Esophagus squamous epithelium (tissue), 5 donors: Measurements from ENCODE around the gene PRAMEF2. TPM values are rescaled to one million over a fixed set of nuclear protein-coding genes. Genes with fewer than 3 reads are reported as not detected.
"Not testable (repeated sequence)": the region's sequence is repeated elsewhere in the genome, so short reads cannot be mapped to it uniquely, and the experiment has no call there.

Experiments used
- DNase-seq: peaks from one replicate; lab custom pipeline; 2025; lab: John Stamatoyannopoulos, UW
- H3K27ac ChIP-seq, 4 donors: fragments of 200-600 bp; sonication (generic); one replicate each; pipeline ENCODE4 v1.5.1; 2016 to 2019; ENCODE audit warnings: mild to moderate bottlenecking in 1 of 4
- H3K27me3 ChIP-seq, 4 donors: fragments of 200-600 bp; sonication (generic); 1 replicate in 3 of 4; 2 replicates in 1 of 4; pipeline versions ENCODE4 v1.5.1 to v1.6.0; 2017 to 2021; ENCODE audit warnings: antibody characterized with exemption in 1 of 4
- H3K36me3 ChIP-seq, 3 donors: fragments of 200-600 bp; sonication (generic); one replicate each; pipeline ENCODE4 v1.5.1; 2016 to 2019
- H3K4me1 ChIP-seq, 3 donors: fragments of 200-600 bp; sonication (generic); one replicate each; pipeline ENCODE4 v1.5.1; 2017 to 2019
- H3K4me3 ChIP-seq, 4 donors: fragments of 200-600 bp; sonication (generic); 1 replicate in 3 of 4; 2 replicates in 1 of 4; pipeline ENCODE4 v1.5.1; 2016 to 2019; ENCODE audit warnings: mild to moderate bottlenecking in 2 of 4, moderate library complexity in 1 of 4
- H3K9me3 ChIP-seq, 3 donors: fragments of 200-600 bp; sonication (generic); one replicate each; pipeline ENCODE4 v1.5.1; 2016 to 2019
- CTCF ChIP-seq, 6 experiments: fragments of 450-650 bp in 4 of 6; fragments of 200-600 bp in 2 of 6; sonication (generic) in 2 of 6; IDR thresholded peaks; one replicate each; pipeline ENCODE4 v1.5.1; 2016 to 2019; ENCODE audit warnings: antibody characterized with exemption in 6 of 6, mild to moderate bottlenecking in 4 of 6, moderate library complexity in 4 of 6
- POLR2A ChIP-seq, 4 donors: fragments of 450-650 bp; IDR thresholded peaks; one replicate each; pipeline ENCODE4 v1.6.1; 2017; ENCODE audit warnings: antibody characterized with exemption in 4 of 4, mild to moderate bottlenecking in 4 of 4, moderate library complexity in 3 of 4
- WGBS, 2 donors: methylation state at CpG; one replicate each; pipeline ENCODE4 v1.1.5; 2018; 5-methylcytosine and 5-hydroxymethylcytosine counted together
- intact Hi-C: fragments of 100-400 bp; cut with DNase I; formaldehyde crosslinking; loops from one replicate; pipeline ENCODE4 v1.15.0; 2022
- total RNA-seq, 4 donors: library from RNA; depleted of rRNA; stranded (reverse); fragments of >200 nt; gene quantifications; one replicate each; pipeline ENCODE4 v1.1.0, GENCODE V29; 2016
- donor health status: DM: yes; HTN: yes; CAD: no.

Gene PRAMEF2
- total RNA-seq = not detected

DNA sequence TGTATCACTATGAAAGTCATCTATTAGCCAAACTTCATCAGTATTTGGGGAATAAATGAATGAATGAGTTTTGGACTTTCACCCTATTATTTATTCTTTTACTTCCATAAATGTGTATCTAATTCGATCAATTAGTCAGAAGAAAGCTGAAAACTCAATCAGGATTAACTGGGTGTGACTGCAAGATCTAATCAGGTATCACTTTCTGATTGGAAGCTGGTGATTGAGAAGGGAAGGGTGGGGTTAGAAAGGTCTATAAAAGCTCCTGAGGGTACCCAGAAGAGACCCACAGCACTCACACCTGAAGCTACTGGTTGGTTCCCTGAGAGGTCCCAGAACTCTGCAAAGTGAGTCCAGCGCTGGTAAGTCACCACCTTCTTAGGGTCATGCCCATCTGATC is at the start of gene PRAMEF2:
PRAMEF2 (plus strand) TSS at position 301 of the 400 bp plus-strand sequence. CDS start 1,924 bp downstream, outside the sequence.
- WGBS, 2 donors = 33 to 86% methylated on average over 1 of the region's 2 CpGs
- not testable (repeated sequence) for H3K9me3 ChIP-seq

DNA sequence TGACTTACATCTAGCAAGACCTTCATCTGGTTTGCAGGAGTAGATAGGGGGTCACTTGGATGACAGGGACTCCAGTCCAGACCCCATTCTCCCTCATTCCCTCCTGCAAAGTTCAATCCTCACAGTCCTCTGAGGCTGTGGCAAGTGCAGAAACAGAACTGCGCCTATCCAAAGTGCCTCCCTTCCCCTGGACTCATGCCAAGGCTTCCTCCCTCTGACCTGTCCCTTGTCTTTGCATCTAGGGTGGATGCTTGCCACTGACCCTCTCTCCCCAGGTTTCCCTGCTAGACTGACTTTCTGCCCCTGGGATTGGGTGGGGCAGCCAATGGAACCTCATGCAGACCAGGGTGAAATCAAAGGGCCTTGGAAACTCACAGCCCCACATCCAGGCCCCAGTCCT is 47.0 kb upstream of the PRAMEF2 start:
- Histone ChIP-seq H3K36me3 (no peaks in the 10 kb centered on the region), H3K27ac (no peak overlapping the region), H3K27me3 (peaks cover 0 to 19% (median 0%) of the 10 kb centered on the region in 4 donors), H3K9me3 (no peaks in the 10 kb centered on the region), H3K4me1 (no peaks in the 10 kb centered on the region), H3K4me3 (no peak overlapping the region)
- no peak for DNase-seq
- intact Hi-C loops = no loop called here
- WGBS, 2 donors = 67% methylated on average over 1 of the region's 1 CpG; no CpG with 5 or more reads in 1 of the 2 donors
- TF ChIP-seq CTCF (IDR thresholded peaks at IDR 0.05) (no peak), POLR2A (IDR thresholded peaks at IDR 0.05) (no peak)

More for the DNA sequence above, at the start of gene PRAMEF2:
- H3K4me1 ChIP-seq, H3K27ac ChIP-seq, DNase-seq, intact Hi-C loops, H3K4me3 ChIP-seq, H3K36me3 ChIP-seq, H3K27me3 ChIP-seq: not testable (repeated sequence)

DNA sequence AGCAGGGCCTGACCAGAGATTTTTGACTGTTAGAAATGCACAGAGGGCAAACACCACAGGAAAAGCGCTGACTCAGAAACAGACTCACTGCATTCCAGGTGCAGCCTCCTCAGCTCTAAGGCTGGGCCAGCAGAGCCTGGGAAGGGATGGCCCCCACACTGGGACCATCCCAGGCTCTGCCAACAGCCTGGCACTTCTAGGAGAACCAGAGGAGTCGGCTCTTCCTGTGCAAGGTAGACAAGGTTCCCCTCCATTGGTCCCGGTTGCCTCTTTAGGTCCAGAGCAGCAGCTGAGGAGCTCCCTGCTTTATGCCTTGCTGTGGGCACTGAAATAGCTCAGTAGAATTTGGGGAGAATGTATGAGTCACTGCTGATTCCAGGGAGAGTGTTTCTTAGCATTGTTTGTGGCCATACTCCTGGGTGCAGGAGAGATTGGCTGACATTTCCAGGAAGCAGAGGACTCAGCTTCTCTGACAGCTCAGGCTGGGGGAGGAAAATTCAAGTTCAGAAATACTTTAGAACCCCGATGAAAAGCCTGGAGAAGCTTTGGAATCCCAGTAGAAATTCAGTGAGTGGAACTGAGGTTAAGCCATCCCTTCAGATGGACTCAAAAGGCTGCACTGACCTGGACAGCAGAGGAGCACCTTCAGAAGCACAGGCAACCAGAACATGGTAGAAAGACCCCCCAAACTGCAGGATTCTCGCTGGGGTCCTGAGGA is 46.0 kb upstream of the PRAMEF2 start:
- Histone ChIP-seq H3K36me3 (no peaks in the 10 kb centered on the region), H3K27me3 (peaks cover 0 to 19% (median 0%) of the 10 kb centered on the region in 4 donors), H3K27ac (no peak overlapping the region), H3K4me3 (no peak overlapping the region), H3K9me3 (no peaks in the 10 kb centered on the region), H3K4me1 (no peaks in the 10 kb centered on the region)
- no peak for DNase-seq
- 20 to 62% methylated on average over 1 to 3 of the region's 5 CpGs for WGBS, 2 donors
- TF ChIP-seq POLR2A (IDR thresholded peaks at IDR 0.05) (no peak), CTCF (IDR thresholded peaks at IDR 0.05) (no peak)
- intact Hi-C loops = no loop called here

GRCh38 chr1:12811409-12811784 is 45.5 kb upstream of the PRAMEF2 start:
- WGBS, 2 donors = 42 to 51% methylated on average over 2 of the region's 2 CpGs
- Histone ChIP-seq H3K4me1 (no peaks in the 10 kb centered on the region), H3K36me3 (no peaks in the 10 kb centered on the region), H3K27ac (no peak overlapping the region), H3K9me3 (no peaks in the 10 kb centered on the region), H3K27me3 (peaks cover 0 to 18% (median 0%) of the 10 kb centered on the region in 4 donors), H3K4me3 (no peak overlapping the region)
- DNase-seq = no peak
- intact Hi-C loops = no loop called here
- no peak for TF ChIP-seq POLR2A (IDR thresholded peaks at IDR 0.05)
- TF ChIP-seq CTCF (IDR thresholded peaks at IDR 0.05) = no peak

DNA sequence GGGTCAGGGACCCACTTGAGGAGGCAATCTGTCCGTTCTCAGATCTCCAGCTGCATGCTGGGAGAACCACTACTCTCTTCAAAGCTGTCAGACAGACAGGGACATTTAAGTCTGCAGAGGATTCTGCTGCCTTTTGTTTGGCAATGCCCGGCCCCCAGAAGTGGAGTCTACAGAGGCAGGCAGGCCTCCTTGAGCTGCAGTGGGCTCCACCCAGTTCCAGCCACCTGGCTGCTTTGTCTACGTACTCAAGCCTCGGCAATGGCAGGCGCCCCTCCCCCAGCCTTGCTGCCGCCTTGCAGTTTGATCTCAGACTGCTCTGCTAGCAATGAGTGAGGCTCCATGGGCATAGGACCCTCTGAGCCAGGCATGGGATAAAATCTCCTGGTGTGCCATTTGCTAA is 37.8 kb upstream of the PRAMEF2 start:
- DNase-seq, H3K27ac ChIP-seq, H3K4me1 ChIP-seq, H3K4me3 ChIP-seq, intact Hi-C loops, H3K36me3 ChIP-seq, H3K9me3 ChIP-seq: not testable (repeated sequence)
- WGBS, 2 donors = 20% methylated on average over 1 of the region's 6 CpGs; no CpG with 5 or more reads in 1 of the 2 donors
- H3K27me3 ChIP-seq = peaks cover 0 to 12% (median 0%) of the 10 kb centered on the region in 4 donors

DNA sequence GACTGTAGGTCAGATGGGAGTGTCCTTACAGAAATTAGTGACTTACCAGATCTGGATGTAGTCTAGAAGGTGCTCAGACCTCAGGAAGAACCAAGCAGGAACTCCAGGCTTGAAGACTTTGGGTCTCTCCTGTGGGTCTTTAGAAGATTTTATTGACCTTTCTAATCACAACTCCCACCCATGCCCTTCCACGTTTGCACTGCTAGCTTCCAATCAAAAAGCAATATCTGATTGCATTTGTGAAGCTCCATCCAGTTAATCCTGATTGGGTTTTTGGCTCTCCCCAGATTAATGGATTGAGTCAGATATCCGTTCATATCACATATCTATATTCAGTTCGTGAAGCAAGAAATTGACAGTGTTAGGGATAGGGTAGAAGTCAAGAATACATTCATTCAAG is 25.6 kb upstream of the PRAMEF2 start, which contains the start of gene PRAMEF11:
PRAMEF11 (minus strand) TSS at position 101 of the 400 bp plus-strand sequence. CDS start 2,621 bp downstream, outside the sequence.
- H3K4me3 ChIP-seq, H3K4me1 ChIP-seq, H3K36me3 ChIP-seq, DNase-seq, H3K27me3 ChIP-seq, H3K9me3 ChIP-seq, intact Hi-C loops, H3K27ac ChIP-seq: not testable (repeated sequence)
- 53 to 56% methylated on average over 2 to 3 of the region's 3 CpGs for WGBS, 2 donors

DNA sequence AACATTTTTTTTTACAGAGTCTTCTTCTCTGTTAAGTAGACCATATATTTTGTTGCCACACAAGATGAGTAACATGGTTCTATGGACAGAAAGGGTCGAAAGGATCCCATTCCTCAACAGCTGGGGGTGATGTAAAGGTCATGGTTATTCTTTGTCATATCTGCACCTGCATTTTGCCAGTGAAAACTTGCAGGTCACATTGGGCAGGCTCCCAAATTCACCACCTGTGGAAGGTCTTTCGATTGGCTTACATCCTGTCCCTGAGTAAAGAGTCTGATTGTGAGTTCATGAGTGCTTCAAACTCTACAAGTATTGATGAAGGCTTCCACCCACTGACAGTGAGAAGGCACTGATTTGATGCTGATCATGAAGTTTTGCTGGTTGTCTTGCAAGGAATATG is 23.6 kb upstream of the PRAMEF2 start:
- H3K27me3 ChIP-seq, H3K9me3 ChIP-seq, DNase-seq, intact Hi-C loops, H3K36me3 ChIP-seq, H3K4me1 ChIP-seq, H3K27ac ChIP-seq, H3K4me3 ChIP-seq: not testable (repeated sequence)
- WGBS, 2 donors = 13 to 46% methylated on average over 1 to 2 of the region's 2 CpGs

- DNase-seq, H3K9me3 ChIP-seq, H3K27ac ChIP-seq, H3K36me3 ChIP-seq, H3K4me3 ChIP-seq, H3K4me1 ChIP-seq, intact Hi-C loops: not testable (repeated sequence)
- peaks cover 0 to 11% (median 0%) of the 10 kb centered on the region in 4 donors for H3K27me3 ChIP-seq
- WGBS, 2 donors = 87 to 91% methylated on average over 2 to 7 of the region's 7 CpGs
These were observed 8.3 kb upstream of the PRAMEF2 start, which contains the start of gene HNRNPCL1 for GRCh38 chr1:12848620-12849019. Gene HNRNPCL1 (minus strand): TSS chr1:12848720. CDS start chr1:12848289, 431 bp downstream.
